HepG2 (cell line): ENCODE measurements around the gene LPAR1. TPM values are rescaled to one million over a fixed set of nuclear protein-coding genes. Genes with fewer than 3 reads are reported as not detected.

Experiments used
- ATAC-seq: fragments of 200-7000 bp; cut with Tn5 transposase; 3 replicates; pipeline ENCODE4 v1.9.1; 2020; ENCODE audit warnings: mild to moderate bottlenecking, moderate library complexity
- BruUV-seq: library from RNA; stranded (reverse); fragments of 400-500 nt; replicated peaks from 2 replicates; lab custom pipeline; 2021; lab: Mats Ljungman, UMichigan
- CTCF ChIA-PET: fragments of 300-600 bp; formaldehyde crosslinking; extraction: SDS; loops from one replicate; lab custom pipeline; 2021; ENCODE audit warnings: low total read pairs, inconsistent platforms, low intra/inter-chr PET ratio; lab: Yijun Ruan, JAX
- POLR2A ChIA-PET: fragments of 350-600 bp; sonication (Branson Sonifier 250); formaldehyde crosslinking; loops from one replicate; lab custom pipeline; 2020; ENCODE audit warnings: antibody characterized with exemption, inconsistent platforms; lab: Yijun Ruan, JAX
- DNase-seq: peaks from one replicate; pipeline ENCODE4 v3.0.0-alpha.2; 2015; ENCODE audit warnings: low spot score
- FAIRE-seq: peaks from 3 replicates; lab custom pipeline; 2011; peaks lifted over from hg19 to GRCh38; lab: Jason Lieb, UNC
- H2AFZ ChIP-seq: one replicate; pipeline ENCODE4 v1.6.1; 2011; ENCODE audit warnings: low read length, inconsistent platforms
- H3K27ac ChIP-seq: fragments of 300-600 bp; 3 replicates; pipeline ENCODE4 v1.8.0; 2011; ENCODE audit warnings: mixed run types, mild to moderate bottlenecking, mixed read lengths, low read length, inconsistent platforms; ENCODE audit not compliant: insufficient read depth; ENCODE audit errors: extremely low read length
- H3K27me3 ChIP-seq, 2 experiments: fragments of 200-600 bp in 1 of 2; 2 replicates in 1 of 2; 3 replicates in 1 of 2; pipeline versions ENCODE4 v1.6.0 to v1.8.0; 2011; ENCODE audit warnings: low read length in 2 of 2, mild to moderate bottlenecking in 2 of 2, moderate library complexity in 2 of 2, inconsistent platforms in 1 of 2; ENCODE audit not compliant: insufficient read depth in 2 of 2, control insufficient read depth in 1 of 2
- H3K36me3 ChIP-seq, 2 experiments: fragments of 200-600 bp in 1 of 2; replicated peaks in 1 of 2; 2 replicates in 1 of 2; 3 replicates in 1 of 2; pipeline versions ENCODE4 v1.5.1 to v1.8.0; 2011; ENCODE audit warnings: low read length in 2 of 2, inconsistent platforms in 1 of 2; ENCODE audit not compliant: insufficient read depth in 2 of 2, control insufficient read depth in 1 of 2
- H3K4me1 ChIP-seq: 2 replicates; pipeline ENCODE4 v1.5.1; 2012; ENCODE audit warnings: low read length, inconsistent platforms; ENCODE audit not compliant: insufficient read depth
- H3K4me2 ChIP-seq: 2 replicates; pipeline ENCODE4 v1.6.0; 2011; ENCODE audit warnings: low read depth, low read length, inconsistent platforms
- H3K4me3 ChIP-seq, 3 experiments: fragments of 200-600 bp in 1 of 3; sonication (generic), shearing (Covaris generic) in 1 of 3; replicated peaks in 1 of 3; 2 replicates each; pipeline ENCODE4 v1.5.1; 2011 to 2016; ENCODE audit warnings: low read length in 3 of 3, inconsistent platforms in 2 of 3, low read depth in 2 of 3, mild to moderate bottlenecking in 2 of 3, control low read depth in 1 of 3, mixed read lengths in 1 of 3; ENCODE audit not compliant: insufficient read depth in 1 of 3
- H3K79me2 ChIP-seq: one replicate; pipeline ENCODE4 v1.6.1; 2011; ENCODE audit warnings: low read length, inconsistent platforms; ENCODE audit not compliant: insufficient read depth
- H3K9ac ChIP-seq: 2 replicates; pipeline ENCODE4 v1.6.0; 2011; ENCODE audit warnings: mild to moderate bottlenecking, low read depth, low read length, inconsistent platforms; ENCODE audit not compliant: insufficient read depth
- H3K9me3 ChIP-seq: 2 replicates; pipeline ENCODE4 v1.5.1; 2012; ENCODE audit warnings: mild to moderate bottlenecking, low read length
- H4K20me1 ChIP-seq: 2 replicates; pipeline ENCODE4 v1.6.0; 2011; ENCODE audit warnings: inconsistent platforms, mild to moderate bottlenecking, low read length, moderate library complexity; ENCODE audit not compliant: insufficient read depth
- AGO2 ChIP-seq: fragments of 200-400 bp; formaldehyde crosslinking; optimal IDR thresholded peaks from 2 replicates; pipeline ENCODE3; 2017; ENCODE audit warnings: mild to moderate bottlenecking, low read depth, low read length, moderate library complexity
- CEBPB ChIP-seq: IDR thresholded peaks from 2 replicates; pipeline ENCODE4 v1.6.1; 2011; ENCODE audit warnings: low read depth, low read length, improper control_type of control experiment, borderline replicate concordance
- KLF6 ChIP-seq: IDR thresholded peaks from 2 replicates; pipeline ENCODE4 v1.8.0; 2016; ENCODE audit warnings: missing biosample characterization, missing genetic modification reagents
- MIER3 ChIP-seq: IDR thresholded peaks from 2 replicates; pipeline ENCODE4 v1.6.1; 2016; ENCODE audit warnings: missing compliant biosample characterization, borderline replicate concordance
- NPAS2 ChIP-seq: sonication (generic); formaldehyde crosslinking; IDR thresholded peaks from 2 replicates; pipeline ENCODE4 v1.8.0; 2022; ENCODE audit warnings: mild to moderate bottlenecking, missing genetic modification reagents, borderline replicate concordance
- PITX1 ChIP-seq: sonication (generic); formaldehyde crosslinking; IDR thresholded peaks from 2 replicates; pipeline ENCODE4 v1.5.1; 2020; ENCODE audit warnings: mild to moderate bottlenecking, missing genetic modification reagents
- PTBP1 ChIP-seq: fragments of 200-400 bp; formaldehyde crosslinking; IDR thresholded peaks from 2 replicates; pipeline ENCODE4 v1.6.1; 2018; ENCODE audit warnings: low read length, low read depth; ENCODE audit not compliant: poor library complexity, severe bottlenecking
- RBM39 ChIP-seq: fragments of 200-400 bp; formaldehyde crosslinking; IDR thresholded peaks from one replicate; pipeline ENCODE4 v1.6.1; 2018; ENCODE audit warnings: antibody characterized with exemption, mild to moderate bottlenecking, low read depth, low read length; ENCODE audit not compliant: poor library complexity, severe bottlenecking
- ZNF180 ChIP-seq: sonication (generic); formaldehyde crosslinking; IDR thresholded peaks from 2 replicates; pipeline ENCODE4 v1.4.0; 2020; ENCODE audit warnings: low read depth, missing genetic modification reagents, borderline replicate concordance
- WGBS: methylation state at CpG from one replicate; pipeline ENCODE4 v1.1.6; 2017; ENCODE audit warnings: low lambda C conversion rate; 5-methylcytosine and 5-hydroxymethylcytosine counted together
- in situ Hi-C: cut with HindIII; loops from 2 replicates; pipeline ENCODE4 v1.10.0; 2017; ENCODE audit warnings: low pct_unique_long_range_greater_than_20kb; ENCODE audit not compliant: extremely low pct_ligation_motif_present
- intact Hi-C: fragments of 100-400 bp; cut with micrococcal nuclease; formaldehyde crosslinking; loops from one replicate; pipeline ENCODE4 v1.10.0; 2022; ENCODE audit not compliant: unreplicated experiment
- polyA plus RNA-seq, 8 experiments: library from polyadenylated mRNA; depleted of rRNA in 3 of 8; stranded (reverse) in 7 of 8; unstranded in 1 of 8; fragments of >200 nt; fragmentation: Illumina TruSeq in 4 of 8; extraction: Trizol in 4 of 8; gene quantifications; 2 replicates each; pipeline versions ENCODE4 v1.2.1 to v1.2.3, GENCODE V29; 2011 to 2016; ENCODE audit warnings: low read depth in 4 of 8, missing spikeins in 1 of 8, mixed read lengths in 1 of 8; ENCODE audit not compliant: insufficient read depth in 1 of 8
- total RNA-seq, 5 experiments: library from RNA; depleted of rRNA; stranded (reverse); fragments of >200 nt; fragmentation: Illumina TruSeq; extraction: Trizol; gene quantifications; 2 replicates each; pipeline ENCODE4 v1.2.3, GENCODE V29; 2016; ENCODE audit warnings: low read depth in 1 of 5
- TF ChIP-seq, protein P1 (sequence below): sonication (generic); formaldehyde crosslinking; IDR thresholded peaks from 2 replicates; pipeline ENCODE4 v1.4.0; 2020; ENCODE audit warnings: mild to moderate bottlenecking, missing genetic modification reagents
- TF ChIP-seq, protein P2 (sequence below): sonication (generic); formaldehyde crosslinking; IDR thresholded peaks from 2 replicates; pipeline ENCODE4 v1.8.0; 2022; ENCODE audit warnings: missing genetic modification reagents, mild to moderate bottlenecking, moderate library complexity, borderline replicate concordance

LPAR1 gene
- total and polyA plus RNA-seq, 2 of the 13 experiments (the other 11 are each of a cell fraction or from before 2014, with no cell fraction given) = not detected

DNA sequence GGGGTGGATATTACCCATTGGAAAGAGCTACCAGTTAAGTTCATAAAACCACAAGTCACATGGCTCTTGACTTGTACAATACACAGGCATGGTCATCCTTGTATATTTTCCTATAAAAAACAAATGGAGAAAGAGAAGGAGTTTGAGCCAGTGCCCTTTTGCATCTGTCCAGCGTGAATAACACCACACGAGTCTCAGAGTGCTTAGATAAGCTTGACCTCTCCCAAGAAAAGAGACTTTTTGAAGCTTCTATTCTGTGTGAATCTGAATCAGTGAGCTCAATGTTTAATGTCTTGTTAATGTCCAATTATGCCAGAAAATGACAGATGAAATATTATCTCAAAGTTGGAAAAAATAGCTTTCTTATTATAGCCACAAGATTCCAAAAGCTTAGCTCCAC is 30.9 kb upstream of the LPAR1 start (continued):
- TF ChIP-seq, protein P1, sequence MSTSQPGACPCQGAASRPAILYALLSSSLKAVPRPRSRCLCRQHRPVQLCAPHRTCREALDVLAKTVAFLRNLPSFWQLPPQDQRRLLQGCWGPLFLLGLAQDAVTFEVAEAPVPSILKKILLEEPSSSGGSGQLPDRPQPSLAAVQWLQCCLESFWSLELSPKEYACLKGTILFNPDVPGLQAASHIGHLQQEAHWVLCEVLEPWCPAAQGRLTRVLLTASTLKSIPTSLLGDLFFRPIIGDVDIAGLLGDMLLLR (CRISPR knock-in tag) = no peak
- TF ChIP-seq NPAS2 (no peak), PTBP1 (no peak), MIER3 (CRISPR knock-in tag) (no peak), KLF6 (no peak), ZNF180 (CRISPR knock-in tag) (no peak), RBM39 (no peak), AGO2 (no peak)
- TF ChIP-seq, protein P2, sequence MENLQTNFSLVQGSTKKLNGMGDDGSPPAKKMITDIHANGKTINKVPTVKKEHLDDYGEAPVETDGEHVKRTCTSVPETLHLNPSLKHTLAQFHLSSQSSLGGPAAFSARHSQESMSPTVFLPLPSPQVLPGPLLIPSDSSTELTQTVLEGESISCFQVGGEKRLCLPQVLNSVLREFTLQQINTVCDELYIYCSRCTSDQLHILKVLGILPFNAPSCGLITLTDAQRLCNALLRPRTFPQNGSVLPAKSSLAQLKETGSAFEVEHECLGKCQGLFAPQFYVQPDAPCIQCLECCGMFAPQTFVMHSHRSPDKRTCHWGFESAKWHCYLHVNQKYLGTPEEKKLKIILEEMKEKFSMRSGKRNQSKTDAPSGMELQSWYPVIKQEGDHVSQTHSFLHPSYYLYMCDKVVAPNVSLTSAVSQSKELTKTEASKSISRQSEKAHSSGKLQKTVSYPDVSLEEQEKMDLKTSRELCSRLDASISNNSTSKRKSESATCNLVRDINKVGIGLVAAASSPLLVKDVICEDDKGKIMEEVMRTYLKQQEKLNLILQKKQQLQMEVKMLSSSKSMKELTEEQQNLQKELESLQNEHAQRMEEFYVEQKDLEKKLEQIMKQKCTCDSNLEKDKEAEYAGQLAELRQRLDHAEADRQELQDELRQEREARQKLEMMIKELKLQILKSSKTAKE (CRISPR knock-in tag) = no peak
- TF ChIP-seq, all 625 proteins: peak for 0

DNA sequence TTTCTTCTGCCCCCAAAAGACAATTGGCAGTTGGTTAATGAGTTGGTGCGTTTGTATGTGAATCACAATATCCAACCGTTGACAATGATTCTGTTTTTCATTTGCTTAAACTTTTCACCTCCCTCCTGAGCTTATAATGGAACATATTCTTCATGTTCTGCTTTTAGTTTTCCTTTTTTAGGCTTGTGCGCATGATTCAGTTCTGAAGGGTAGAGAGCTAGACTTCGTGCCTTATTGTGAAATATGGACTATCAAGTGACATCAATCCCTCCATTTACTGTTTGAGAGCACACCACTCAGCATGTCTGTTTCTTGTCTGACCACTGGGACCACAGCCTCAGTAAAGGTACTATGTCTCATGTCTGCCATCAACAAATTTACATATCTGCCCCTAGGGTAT is 30.5 kb upstream of the LPAR1 start:
- in situ Hi-C loops (no loop called here), intact Hi-C loops (no loop called here)
- ChIA-PET POLR2A (no interaction called here), CTCF (no interaction called here)
- FAIRE-seq = no peak
- H3K27me3 ChIP-seq = 0 out of 5 replicates have a peak, but pooled peaks cover 0 to 3% of the 10 kb centered on the region in 2 experiments
- no peaks in the 10 kb centered on the region for H3K9me3 ChIP-seq
- H3K36me3 ChIP-seq = no peaks in the 10 kb centered on the region
- TF ChIP-seq CEBPB (0 out of 2 replicates have a peak, but pooled peaks have one; percentile 2), PITX1 (CRISPR knock-in tag) (no peak)
- H3K4me2 ChIP-seq = no peak overlapping the region
- H2AFZ ChIP-seq = no peak overlapping the region
- H4K20me1 ChIP-seq = no peaks in the 10 kb centered on the region
- no peaks in the 10 kb centered on the region for H3K4me1 ChIP-seq
- no peak for DNase-seq
- no peak overlapping the region for H3K27ac ChIP-seq
- WGBS = 17% methylated on average over 4 of the region's 4 CpGs
- ATAC-seq = no peak
- no peak overlapping the region for H3K9ac ChIP-seq
- no peak overlapping the region for H3K4me3 ChIP-seq
- H3K79me2 ChIP-seq = no peaks in the 10 kb centered on the region
- no TSS peak for BruUV-seq
